Amygdala (tissue), 56 donors: ENCODE results near the gene SCGB1A1.

Experiments used
- DNase-seq, 56 donors: peaks; one replicate each; lab custom pipeline; 2025; lab: John Stamatoyannopoulos, UW

SCGB1A1 gene

GRCh38 chr11:62471603-62472002 lies 52.8 kb downstream of the SCGB1A1 start:
- DNase-seq: no peak

- DNase-seq: peak in 1 of 56 donors; percentile 11
Measured at GRCh38 chr11:62472063-62472884, 53.4 kb downstream of the SCGB1A1 start.
